NT2/D1 (cell line): ENCODE results near the gene ACTMAP.

Experiments
- SUZ12 ChIP-seq: IDR thresholded peaks from 2 replicates; pipeline ENCODE4 v1.6.1; 2011; ENCODE audit not compliant: insufficient read length, insufficient read depth; ENCODE audit errors: extremely low read depth
- ZNF274 ChIP-seq: IDR thresholded peaks from 2 replicates; pipeline ENCODE4 v1.6.1; 2011; ENCODE audit warnings: mild to moderate bottlenecking, low read depth, low read length

GRCh38 chr19:40714441-40715299 is 35.6 kb downstream of the ACTMAP start:
- TF ChIP-seq ZNF274 (no peak), SUZ12 (no peak)
